Ascending aorta (tissue), 2 donors: ENCODE data around the gene OTUB1. TPM values are rescaled to one million over a fixed set of nuclear protein-coding genes. Genes with fewer than 3 reads are reported as not detected.

Experiments used
- DNase-seq, 2 donors: peaks; one replicate each; pipeline ENCODE4 v3.0.0-alpha.2; 2019; ENCODE audit warnings: low spot score in 2 of 2
- H3K27ac ChIP-seq, 2 donors: fragments of 200-600 bp; sonication (generic); one replicate each; pipeline ENCODE4 v1.5.1; 2016 to 2017; ENCODE audit warnings: mild to moderate bottlenecking in 1 of 2
- H3K27me3 ChIP-seq: fragments of 200-600 bp; sonication (generic); one replicate; pipeline ENCODE4 v1.5.1; 2017
- H3K36me3 ChIP-seq, 2 donors: fragments of 200-600 bp; sonication (generic); one replicate each; pipeline ENCODE4 v1.5.1; 2016
- H3K4me1 ChIP-seq, 2 donors: fragments of 200-600 bp; sonication (generic); one replicate each; pipeline ENCODE4 v1.5.1; 2016 to 2017; ENCODE audit warnings: mild to moderate bottlenecking in 1 of 2
- H3K4me3 ChIP-seq, 2 donors: fragments of 200-600 bp; sonication (generic); one replicate each; pipeline ENCODE4 v1.5.1; 2016 to 2017; ENCODE audit warnings: mild to moderate bottlenecking in 1 of 2
- H3K9me3 ChIP-seq, 2 donors: fragments of 200-600 bp; sonication (generic); one replicate each; pipeline ENCODE4 v1.5.1; 2016
- intact Hi-C: fragments of 100-400 bp; cut with DNase I; formaldehyde crosslinking; loops from one replicate; pipeline ENCODE4 v1.15.1; 2023
- total RNA-seq: library from RNA; depleted of rRNA; stranded (reverse); fragments of >200 nt; gene quantifications from one replicate; pipeline ENCODE4 v1.1.0, GENCODE V29; 2016
- TF ChIP-seq, protein P1 (sequence below), 3 experiments: fragments of 200-600 bp in 2 of 3; fragments of 450-650 bp in 1 of 3; sonication (generic) in 2 of 3; IDR thresholded peaks; one replicate each; pipeline ENCODE4 v1.5.1; 2016 to 2019; ENCODE audit warnings: antibody characterized with exemption in 3 of 3, mild to moderate bottlenecking in 1 of 3, moderate library complexity in 1 of 3

The OTUB1 gene, protein sequence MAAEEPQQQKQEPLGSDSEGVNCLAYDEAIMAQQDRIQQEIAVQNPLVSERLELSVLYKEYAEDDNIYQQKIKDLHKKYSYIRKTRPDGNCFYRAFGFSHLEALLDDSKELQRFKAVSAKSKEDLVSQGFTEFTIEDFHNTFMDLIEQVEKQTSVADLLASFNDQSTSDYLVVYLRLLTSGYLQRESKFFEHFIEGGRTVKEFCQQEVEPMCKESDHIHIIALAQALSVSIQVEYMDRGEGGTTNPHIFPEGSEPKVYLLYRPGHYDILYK
- 89.4 TPM for total RNA-seq

DNA sequence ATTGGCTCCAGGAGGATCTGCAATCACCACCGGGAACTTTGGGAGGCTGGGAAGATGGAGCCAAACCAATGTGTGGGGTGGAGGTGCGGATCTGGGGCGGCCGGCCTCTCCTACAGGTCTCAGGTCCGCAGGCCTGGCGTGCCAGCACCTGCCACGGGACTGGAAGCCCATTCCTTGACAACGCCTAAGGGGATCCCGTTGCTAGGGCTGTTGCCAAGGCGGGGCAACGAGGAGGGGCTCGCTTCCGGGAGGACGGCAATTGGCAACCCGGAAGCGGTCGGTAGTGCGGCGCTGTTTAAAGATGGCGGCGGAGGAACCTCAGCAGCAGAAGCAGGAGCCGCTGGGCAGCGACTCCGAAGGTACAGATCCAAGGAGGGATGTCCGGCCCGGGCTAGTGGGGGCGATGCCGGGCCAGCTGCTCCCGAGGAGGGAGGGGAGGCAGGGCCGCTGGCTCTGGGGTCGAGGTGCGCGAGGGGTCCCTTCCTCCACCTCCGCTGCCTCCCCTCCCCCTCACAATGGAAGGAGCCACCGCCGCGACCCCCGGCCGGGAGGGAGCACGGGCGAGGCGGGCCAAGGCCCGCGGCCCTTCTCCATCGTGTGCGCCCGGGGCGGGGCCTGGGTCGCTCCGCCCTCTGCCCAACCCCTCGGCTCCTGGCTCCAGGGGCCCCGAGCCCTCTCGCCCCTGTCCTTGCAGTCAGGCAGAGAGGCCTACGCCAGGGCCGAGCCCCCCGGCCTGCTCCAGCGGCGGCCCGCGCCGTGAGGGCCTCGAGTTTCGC lies at the start of gene OTUB1:
OTUB1 (plus strand) TSS at position 283 of the 776 bp plus-strand sequence; CDS start at position 302, 19 bp downstream.
- Histone ChIP-seq H3K27ac (peak within 1 kb of the TSS; percentile 67 to 82), H3K9me3 (no peaks in the 10 kb centered on the region), H3K4me1 (peaks cover 12 to 14% of the 10 kb centered on the region in 2 donors), H3K4me3 (peak within 1 kb of the TSS; percentile 74 to 89), H3K27me3 (no peaks in the 10 kb centered on the region), H3K36me3 (peaks cover 12 to 26% of the 10 kb centered on the region in 2 donors)
- DNase-seq, result peak; percentile 63 to 95
- intact Hi-C loops, result loop anchor here (1.0 kb wide), 1 partner anchor 12 kb away; the partner anchor contains the start of gene COX8A
- TF ChIP-seq, protein P1, sequence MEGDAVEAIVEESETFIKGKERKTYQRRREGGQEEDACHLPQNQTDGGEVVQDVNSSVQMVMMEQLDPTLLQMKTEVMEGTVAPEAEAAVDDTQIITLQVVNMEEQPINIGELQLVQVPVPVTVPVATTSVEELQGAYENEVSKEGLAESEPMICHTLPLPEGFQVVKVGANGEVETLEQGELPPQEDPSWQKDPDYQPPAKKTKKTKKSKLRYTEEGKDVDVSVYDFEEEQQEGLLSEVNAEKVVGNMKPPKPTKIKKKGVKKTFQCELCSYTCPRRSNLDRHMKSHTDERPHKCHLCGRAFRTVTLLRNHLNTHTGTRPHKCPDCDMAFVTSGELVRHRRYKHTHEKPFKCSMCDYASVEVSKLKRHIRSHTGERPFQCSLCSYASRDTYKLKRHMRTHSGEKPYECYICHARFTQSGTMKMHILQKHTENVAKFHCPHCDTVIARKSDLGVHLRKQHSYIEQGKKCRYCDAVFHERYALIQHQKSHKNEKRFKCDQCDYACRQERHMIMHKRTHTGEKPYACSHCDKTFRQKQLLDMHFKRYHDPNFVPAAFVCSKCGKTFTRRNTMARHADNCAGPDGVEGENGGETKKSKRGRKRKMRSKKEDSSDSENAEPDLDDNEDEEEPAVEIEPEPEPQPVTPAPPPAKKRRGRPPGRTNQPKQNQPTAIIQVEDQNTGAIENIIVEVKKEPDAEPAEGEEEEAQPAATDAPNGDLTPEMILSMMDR (IDR thresholded peaks at IDR 0.05), result no peak

DNA sequence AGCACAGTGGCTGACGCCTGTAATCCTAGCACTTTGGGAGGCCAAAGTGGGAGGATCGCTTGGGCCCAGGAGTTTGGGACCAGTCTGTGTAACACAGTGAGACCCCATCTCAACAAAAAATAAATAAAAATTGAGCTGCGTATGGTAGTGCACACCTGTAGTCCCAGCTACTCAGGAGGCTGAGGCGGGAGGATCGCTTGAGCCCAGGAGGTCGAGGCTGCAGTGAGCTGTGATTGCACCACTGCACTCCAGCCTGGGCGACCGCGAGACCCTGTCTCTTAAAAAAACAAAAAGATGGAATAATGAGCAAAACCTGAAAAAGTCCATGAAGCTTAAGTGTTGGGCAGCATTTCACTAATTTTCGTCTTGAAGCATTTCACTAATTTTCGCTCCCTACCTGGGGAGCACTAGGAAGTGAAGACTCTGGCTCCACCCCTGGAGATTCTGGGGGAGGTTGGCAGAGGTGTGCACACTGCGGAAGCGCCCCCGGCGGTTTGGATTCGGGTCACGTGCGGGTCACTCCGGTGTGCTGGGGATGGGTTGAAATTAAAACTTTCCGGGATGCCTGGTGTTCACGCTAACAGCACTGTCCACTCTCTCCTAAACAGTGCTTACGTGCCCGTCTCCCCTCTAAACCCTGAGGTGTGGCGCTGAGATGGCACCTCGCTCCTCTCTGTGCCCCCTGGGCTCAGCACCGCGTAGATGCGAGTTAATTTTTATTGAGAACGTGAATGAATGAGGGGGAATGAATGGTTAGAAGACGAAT lies 48.3 kb upstream of the OTUB1 start:
- TF ChIP-seq, protein P1 (IDR thresholded peaks at IDR 0.05), result no peak
- Histone ChIP-seq H3K36me3 (no peaks in the 10 kb centered on the region), H3K27me3 (no peaks in the 10 kb centered on the region), H3K4me3 (peak overlapping the region; percentile 68 to 83), H3K4me1 (peaks cover 4 to 7% of the 10 kb centered on the region in 2 donors), H3K27ac (peak overlapping the region; percentile 24 to 49), H3K9me3 (no peaks in the 10 kb centered on the region)
- no peak for DNase-seq
- intact Hi-C loops, result loop anchor here (1.0 to 2.0 kb wide), 5 partner anchors 20 to 169 kb away; partner anchors contain the start of genes COX8A, MARK2 and ZFTA

DNA sequence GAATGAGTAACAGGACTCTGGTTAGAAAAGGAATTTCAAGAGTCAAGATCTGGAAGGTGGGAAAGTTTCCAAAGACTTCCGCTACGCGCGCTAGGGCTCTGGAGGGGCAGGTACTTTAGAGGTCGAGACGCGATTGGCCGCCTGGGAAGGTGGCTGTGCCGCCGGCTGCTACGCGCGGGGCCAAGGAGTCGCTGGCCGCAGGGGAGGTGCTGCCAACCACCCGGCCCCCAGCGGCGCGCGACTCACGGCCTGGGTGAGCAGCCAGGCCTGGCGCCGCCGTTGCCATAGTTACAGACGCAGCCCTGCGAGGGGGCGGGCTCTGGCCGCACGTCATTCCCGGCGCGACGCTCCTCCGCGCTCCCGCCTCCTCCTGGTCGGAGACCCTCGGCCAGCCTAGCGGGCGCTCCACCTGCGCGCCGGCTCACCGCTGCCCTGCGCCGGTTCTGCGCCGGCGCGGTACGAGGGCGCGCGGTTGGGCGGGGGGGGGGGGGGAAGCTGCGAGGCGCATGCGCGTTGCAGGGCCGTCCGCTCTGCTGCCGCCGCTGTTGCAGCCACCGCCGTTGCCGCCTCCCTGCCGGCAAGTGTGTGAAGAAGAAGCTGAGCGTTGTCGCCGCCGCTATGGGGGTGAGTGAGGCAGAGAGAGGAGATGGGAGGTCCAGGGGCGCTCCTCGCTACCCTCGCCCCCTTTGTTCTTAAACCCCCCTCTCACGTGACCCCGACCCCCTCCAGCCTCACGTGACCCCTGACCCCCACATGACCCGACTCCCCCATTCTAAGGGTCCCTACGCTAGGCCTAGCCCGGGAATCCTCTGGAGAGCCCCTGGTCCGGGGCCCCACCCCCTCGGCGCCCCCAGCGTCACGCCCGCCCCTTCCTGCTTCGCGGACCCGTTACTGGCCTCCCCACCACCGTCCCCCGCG lies 47.5 kb upstream of the OTUB1 start, which contains the start of gene NAA40:
NAA40 (plus strand) TSS at position 524 of the 918 bp plus-strand sequence; CDS start at position 619, 95 bp downstream.
- no peaks in the 10 kb centered on the region for H3K27me3 ChIP-seq
- intact Hi-C loops, result loop anchor here (1.0 to 2.0 kb wide), 5 partner anchors 20 to 170 kb away; partner anchors contain the start of genes COX8A, MARK2 and ZFTA
- TF ChIP-seq, protein P1 (IDR thresholded peaks at IDR 0.05), result no peak
- no peaks in the 10 kb centered on the region for H3K9me3 ChIP-seq
- DNase-seq, result peak; percentile 72 to 96
- peaks cover 4 to 7% of the 10 kb centered on the region in 2 donors for H3K4me1 ChIP-seq
- peak within 1 kb of the TSS; percentile 24 to 49 for H3K27ac ChIP-seq
- H3K36me3 ChIP-seq, result no peaks in the 10 kb centered on the region
- H3K4me3 ChIP-seq, result peak within 1 kb of the TSS; percentile 68 to 83

DNA sequence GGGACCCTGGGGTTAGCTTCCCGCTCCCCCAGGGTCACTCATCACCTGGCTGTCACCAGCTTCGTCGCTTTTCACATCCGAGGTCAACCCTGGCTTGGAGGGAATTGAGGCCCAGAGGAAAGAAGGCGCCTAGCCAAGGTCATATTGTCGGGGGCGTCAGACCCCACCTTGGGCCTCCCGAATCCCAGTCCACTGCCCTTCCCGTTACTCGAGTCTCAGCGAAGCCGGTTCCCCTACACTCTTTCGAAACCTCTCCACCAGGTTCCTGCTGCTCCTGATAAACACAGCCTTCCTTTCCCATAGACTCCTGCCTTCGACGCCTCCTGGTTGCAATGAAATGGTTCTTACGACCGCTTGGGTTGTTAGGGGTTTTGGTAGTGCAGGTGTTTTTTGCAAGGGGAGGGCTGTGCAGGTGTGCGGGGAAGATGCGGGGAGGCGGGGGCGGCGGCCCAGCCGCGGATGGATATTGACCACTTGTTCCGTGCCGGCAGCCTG lies 46.8 kb upstream of the OTUB1 start:
- Histone ChIP-seq H3K36me3 (no peaks in the 10 kb centered on the region), H3K4me3 (peak overlapping the region; percentile 68 to 83), H3K4me1 (peaks cover 4 to 7% of the 10 kb centered on the region in 2 donors), H3K27me3 (no peaks in the 10 kb centered on the region), H3K27ac (peak overlapping the region in 1 of 2 donors; percentile 49), H3K9me3 (no peaks in the 10 kb centered on the region)
- intact Hi-C loops, result loop anchor here (2.0 kb wide), 4 partner anchors 35 to 171 kb away; partner anchors contain the start of genes COX8A, MARK2 and ZFTA
- TF ChIP-seq, protein P1 (IDR thresholded peaks at IDR 0.05), result peak in 1 of 3 experiments; percentile 13
- DNase-seq, result no peak
